GM12878 (cell line): ENCODE results near the gene KRT12. TPM values are rescaled to one million over a fixed set of nuclear protein-coding genes. Genes with fewer than 3 reads are reported as not detected.

Source experiments
- ATAC-seq: fragments of 200-7000 bp; cut with Tn5 transposase; 3 replicates; pipeline ENCODE4 v1.9.1; 2020; ENCODE audit warnings: mild to moderate bottlenecking, moderate library complexity
- Bru-seq: library from RNA; stranded (reverse); fragments of 400-500 nt; gene quantifications from one replicate; lab custom pipeline; 2021; lab: Mats Ljungman, UMichigan
- BruChase-seq, 2 experiments: library from RNA; stranded (reverse); fragments of 400-500 nt; gene quantifications; one replicate each; lab custom pipeline; 2021; lab: Mats Ljungman, UMichigan
- BruUV-seq: library from RNA; stranded (reverse); fragments of 400-500 nt; replicated peaks from 2 replicates; lab custom pipeline; 2021; lab: Mats Ljungman, UMichigan
- CTCF ChIA-PET: fragments of 300-600 bp; sonication (Branson Sonifier 250); formaldehyde crosslinking; extraction: SDS; loops from one replicate; lab custom pipeline; 2021; ENCODE audit warnings: inconsistent platforms; lab: Yijun Ruan, JAX
- POLR2A ChIA-PET: fragments of 350-600 bp; formaldehyde crosslinking; extraction: SDS; loops from one replicate; lab custom pipeline; 2021; ENCODE audit warnings: inconsistent platforms; lab: Charles Lee
- RAD21 ChIA-PET: fragments of 300-600 bp; sonication (Branson Sonifier 250); formaldehyde crosslinking; loops from one replicate; lab custom pipeline; 2023; ENCODE audit warnings: antibody characterized with exemption; ENCODE audit not compliant: unreplicated experiment; lab: Charles Lee
- SMC1A ChIA-PET: fragments of 300-600 bp; sonication (Branson Sonifier 250); formaldehyde crosslinking; loops from one replicate; lab custom pipeline; 2023; ENCODE audit not compliant: unreplicated experiment, uncharacterized antibody; lab: Charles Lee
- DNase-seq: peaks from one replicate; pipeline ENCODE4 v3.0.0-alpha.2; 2011; ENCODE audit warnings: low read depth, low spot score
- FAIRE-seq: peaks from 3 replicates; lab custom pipeline; 2011; peaks lifted over from hg19 to GRCh38; lab: Jason Lieb, UNC
- H2AFZ ChIP-seq: 2 replicates; pipeline ENCODE4 v1.6.0; 2011; ENCODE audit warnings: low read depth, low read length, control low read depth; ENCODE audit not compliant: control insufficient read depth
- H3K27ac ChIP-seq: 2 replicates; pipeline ENCODE4 v1.5.1; 2011; ENCODE audit warnings: control low read depth; ENCODE audit not compliant: control insufficient read depth, insufficient read depth
- H3K27me3 ChIP-seq, 2 experiments: replicated peaks in 1 of 2; 2 replicates each; pipeline versions ENCODE4 v1.6.0 to v1.6.1; 2011; ENCODE audit warnings: low read length in 1 of 2; ENCODE audit not compliant: control insufficient read depth in 2 of 2, insufficient read depth in 2 of 2
- H3K36me3 ChIP-seq, 2 experiments: 2 replicates each; pipeline ENCODE4 v1.5.1; 2011; ENCODE audit warnings: low read length in 1 of 2; ENCODE audit not compliant: control insufficient read depth in 2 of 2, insufficient read depth in 2 of 2
- H3K4me1 ChIP-seq: 2 replicates; pipeline ENCODE4 v1.6.1; 2011; ENCODE audit warnings: mild to moderate bottlenecking, low read length, moderate library complexity, mixed read lengths; ENCODE audit not compliant: control insufficient read depth, insufficient read depth
- H3K4me2 ChIP-seq: 2 replicates; pipeline ENCODE4 v1.6.0; 2011; ENCODE audit warnings: control low read depth; ENCODE audit not compliant: control insufficient read depth, insufficient read depth
- H3K4me3 ChIP-seq: fragments of 200-600 bp; sonication (generic); 2 replicates; pipeline ENCODE4 v1.5.1; 2016
- H3K79me2 ChIP-seq: 2 replicates; pipeline ENCODE4 v1.6.0; 2011; ENCODE audit warnings: low read length; ENCODE audit not compliant: control insufficient read depth, insufficient read depth
- H3K9ac ChIP-seq: 2 replicates; pipeline ENCODE4 v1.8.0; 2011; ENCODE audit warnings: low read length, control low read depth, mixed read lengths; ENCODE audit not compliant: control insufficient read depth, insufficient read depth
- H3K9me3 ChIP-seq: replicated peaks from 3 replicates; pipeline ENCODE4 v1.5.1; 2011; ENCODE audit warnings: mild to moderate bottlenecking, low read length; ENCODE audit not compliant: control insufficient read depth, insufficient read depth
- H4K20me1 ChIP-seq: 2 replicates; pipeline ENCODE4 v1.6.0; 2011; ENCODE audit not compliant: control insufficient read depth, insufficient read depth
- BCL3 ChIP-seq: IDR thresholded peaks from 2 replicates; pipeline ENCODE4 v1.6.1; 2011; ENCODE audit warnings: borderline replicate concordance, low read depth, mild to moderate bottlenecking, moderate library complexity, low read length; ENCODE audit not compliant: insufficient read depth, poor library complexity, severe bottlenecking
- CHD2 ChIP-seq: IDR thresholded peaks from 2 replicates; pipeline ENCODE4 v1.6.1; 2011; ENCODE audit warnings: low read depth, low read length, improper control_type of control experiment, borderline replicate concordance
- GATAD2B ChIP-seq: fragments of 450-650 bp; conservative IDR thresholded peaks from 2 replicates; pipeline ENCODE4 v1.6.1; 2017; ENCODE audit warnings: low read depth, mild to moderate bottlenecking, moderate library complexity
- JUNB ChIP-seq: IDR thresholded peaks from 2 replicates; pipeline ENCODE4 v1.6.1; 2016; ENCODE audit warnings: antibody characterized with exemption, mild to moderate bottlenecking
- MEF2A ChIP-seq: IDR thresholded peaks from 2 replicates; pipeline ENCODE4 v1.6.1; 2011; ENCODE audit warnings: low read depth, mild to moderate bottlenecking, low read length, moderate library complexity; ENCODE audit not compliant: insufficient read depth
- REST ChIP-seq: IDR thresholded peaks from 2 replicates; pipeline ENCODE4 v1.6.1; 2012; ENCODE audit warnings: mild to moderate bottlenecking, low read depth, low read length
- SIX5 ChIP-seq: IDR thresholded peaks from 2 replicates; pipeline ENCODE4 v1.6.1; 2011; ENCODE audit warnings: mild to moderate bottlenecking, low read depth, low read length, moderate library complexity; ENCODE audit not compliant: severe bottlenecking
- TCF12 ChIP-seq: IDR thresholded peaks from 2 replicates; pipeline ENCODE4 v1.6.1; 2011; ENCODE audit warnings: low read depth, mild to moderate bottlenecking, low read length
- ZBED1 ChIP-seq: IDR thresholded peaks from 2 replicates; pipeline ENCODE4 v1.6.1; 2016; ENCODE audit warnings: borderline replicate concordance
- ZBTB40 ChIP-seq: fragments of 450-650 bp; IDR thresholded peaks from 2 replicates; pipeline ENCODE4 v1.6.1; 2016; ENCODE audit warnings: mild to moderate bottlenecking, moderate library complexity, borderline replicate concordance
- ZNF207 ChIP-seq: fragments of 450-650 bp; IDR thresholded peaks from 2 replicates; pipeline ENCODE4 v1.6.1; 2014; ENCODE audit warnings: antibody characterized with exemption, mild to moderate bottlenecking, borderline replicate concordance
- ZNF384 ChIP-seq: IDR thresholded peaks from 2 replicates; pipeline ENCODE4 v1.6.1; 2012; ENCODE audit warnings: low read depth, mild to moderate bottlenecking, low read length, improper control_type of control experiment, borderline replicate concordance
- WGBS: methylation state at CpG from one replicate; pipeline ENCODE4 v1.1.6; 2016; ENCODE audit warnings: low lambda C conversion rate; ENCODE audit not compliant: insufficient replicate concordance, insufficient coverage; ENCODE audit errors: missing lambda C conversion rate; 5-methylcytosine and 5-hydroxymethylcytosine counted together
- in situ Hi-C: fragments of 300-500 bp; cut with MboI; formaldehyde crosslinking; loops from 9 replicates; pipeline ENCODE4 v1.14.3; 2018; ENCODE audit warnings: mixed read lengths
- intact Hi-C: fragments of 100-400 bp; cut with micrococcal nuclease; formaldehyde crosslinking; loops from one replicate; pipeline ENCODE4 v1.14.2; 2022; ENCODE audit not compliant: unreplicated experiment
- long read RNA-seq, 2 experiments: library from polyadenylated mRNA; unstranded; transcript quantifications; one replicate each; pipeline ENCODE4 v2.0.0, GENCODE V29; 2019 to 2020
- polyA minus RNA-seq, 3 experiments: library from RNA; depleted of rRNA, polyadenylated mRNA; stranded (reverse); fragments of >200 nt; gene quantifications; 2 replicates each; pipeline ENCODE4 v1.2.3, GENCODE V29; 2011
- polyA plus RNA-seq, 11 experiments: library from polyadenylated mRNA; depleted of rRNA in 4 of 11; unstranded in 6 of 11; stranded (reverse) in 5 of 11; fragments of >200 nt; fragmentation: Nextera tagmentation in 4 of 11; fragmentation: Illumina TruSeq in 1 of 11; extraction: Ambion mirVana in 4 of 11; extraction: Trizol in 1 of 11; gene quantifications; 1 replicate in 1 of 11; 2 replicates in 10 of 11; pipeline versions ENCODE4 v1.2.1 to v1.2.3, GENCODE V29; 2011 to 2016; ENCODE audit warnings: inconsistent platforms in 2 of 11, missing spikeins in 2 of 11, low read depth in 1 of 11
- total RNA-seq, 4 experiments: library from RNA; depleted of rRNA in 3 of 4; stranded (reverse); fragments of >200 nt in 3 of 4; fragmentation: Illumina TruSeq in 1 of 4; extraction: Trizol in 1 of 4; gene quantifications; 2 replicates each; pipeline versions ENCODE4 v1.2.1 to v1.2.3, GENCODE V29; 2013 to 2021

The KRT12 gene
- not detected in 2 replicates for total RNA-seq (2013; cell fraction: nucleolus; rRNA removed)
- total RNA-seq (2014; rRNA removed) = not detected in 2 replicates
- not detected in 2 replicates for total RNA-seq (2014; rRNA removed; fragmentation: Illumina TruSeq; extraction: Trizol)
- total RNA-seq (2021) = not detected in 2 replicates
- polyA plus RNA-seq (2011; ENCODE audit: low read depth) = not detected
- not detected in 2 replicates for polyA plus RNA-seq (2011; rRNA removed)
- polyA plus RNA-seq (2011; cell fraction: cytosol; rRNA removed) = not detected in 2 replicates
- polyA plus RNA-seq (2011; cell fraction: nucleus; rRNA removed) = not detected in 2 replicates
- not detected in 2 replicates for polyA plus RNA-seq (2012)
- polyA plus RNA-seq (2014; fragmentation: Illumina TruSeq; extraction: Trizol) = not detected in 2 replicates
- polyA plus RNA-seq (2014; fragmentation: Nextera tagmentation; extraction: Ambion mirVana) = not detected
- polyA plus RNA-seq (2014; rRNA removed) = not detected in 2 replicates
- not detected for polyA plus RNA-seq (2016; fragmentation: Nextera tagmentation; extraction: Ambion mirVana)
- not detected in 2 replicates for polyA minus RNA-seq (2011; rRNA and poly(A)+ RNA removed)
- polyA minus RNA-seq (2011; cell fraction: cytosol; rRNA and poly(A)+ RNA removed) = not detected in 2 replicates
- polyA minus RNA-seq (2011; cell fraction: nucleus; rRNA and poly(A)+ RNA removed) = not detected in 2 replicates
- not detected for Bru-seq, nascent RNA
- not detected for BruChase-seq, experiment 1, labeled RNA remaining after a 6-hour chase
- not detected for BruChase-seq, experiment 2, labeled RNA remaining after a 2-hour chase
- long read RNA-seq, experiment 1 = 0 reads
- long read RNA-seq, experiment 2 = 0 reads

- CTCF ChIA-PET = interaction anchor here (0.5 to 2.5 kb wide), 4 partner anchors 10 to 796 kb away, joined by 3 to 12 read pairs (median 4); no protein-coding TSS in a partner anchor
- intact Hi-C loops = no loop called here
- TF ChIP-seq SIX5 = no peak
- TF ChIP-seq ZBED1 = no peak
- TF ChIP-seq JUNB = no peak
- no peak for TF ChIP-seq ZNF384
- no peak for TF ChIP-seq GATAD2B
- TF ChIP-seq MEF2A = no peak
- no peak for TF ChIP-seq ZNF207
- no peak for TF ChIP-seq CHD2
- TF ChIP-seq ZBTB40 = no peak
- no peak for TF ChIP-seq TCF12
- no peak for TF ChIP-seq REST
- TF ChIP-seq BCL3 = no peak
Measured at GRCh38 chr17:40866838-40867237, at the start of gene KRT12. KRT12 (minus strand) TSS chr17:40867223; CDS start chr17:40867186, 37 bp downstream.

More at GRCh38 chr17:40866838-40867237, at the start of gene KRT12:
- RAD21 ChIA-PET = no interaction called here
- DNase-seq (no peak), FAIRE-seq (no peak), ATAC-seq (no peak)
- H3K79me2 ChIP-seq = no peaks in the 10 kb centered on the region
- no TSS peak for BruUV-seq
- in situ Hi-C loops = no loop called here
- POLR2A ChIA-PET = no interaction called here
- H3K4me1 ChIP-seq = no peaks in the 10 kb centered on the region
- H3K36me3 ChIP-seq = no peaks in the 10 kb centered on the region
- H3K9ac ChIP-seq = no peak within 1 kb of the TSS
- SMC1A ChIA-PET = interaction anchor here (1.0 to 1.8 kb wide), 2 partner anchors 11 to 242 kb away, joined by 3 to 5 read pairs; no protein-coding TSS in a partner anchor
- no peaks in the 10 kb centered on the region for H4K20me1 ChIP-seq
- WGBS = 60% methylated on average over 8 of the region's 8 CpGs
- no peak within 1 kb of the TSS for H3K27ac ChIP-seq
- no peak within 1 kb of the TSS for H2AFZ ChIP-seq
- H3K4me2 ChIP-seq = no peak within 1 kb of the TSS
- H3K4me3 ChIP-seq = no peak within 1 kb of the TSS
- H3K9me3 ChIP-seq = no peaks in the 10 kb centered on the region
- no peaks in the 10 kb centered on the region; a peak in 1 of 4 replicates for H3K27me3 ChIP-seq
